Measurements from ENCODE around the gene CHRND. TPM values are rescaled to one million over a fixed set of nuclear protein-coding genes. Genes with fewer than 3 reads are reported as not detected.

Gene CHRND
- total and polyA plus RNA-seq, 2 donors (not counting 1 experiment from before 2014, with no cell fraction given), result not detected

GRCh38 chr2:232505856-232506255, 20.1 kb upstream of the CHRND start:
- Mint-ChIP-seq H3K27me3 (peaks cover 30% of the 10 kb centered on the region), H3K4me3 (no peak overlapping the region), H3K9me3 (ENCODE audit: insufficient read depth) (no peaks in the 10 kb centered on the region), H3K4me1 (peaks cover 14% of the 10 kb centered on the region), H3K27ac (no peak overlapping the region)
- intact Hi-C loops (cut with micrococcal nuclease), result no loop called here
- peaks cover 3 to 11% of the 10 kb centered on the region in 2 donors for H3K4me1 ChIP-seq (ENCODE audit: control insufficient read depth in 2 of 2, insufficient read depth in 2 of 2, low read length in 2 of 2)
- H3K4me2 ChIP-seq (replicated peaks; ENCODE audit: low read depth, low read length, poor library complexity, severe bottlenecking), result no peak overlapping the region
- CTCF ChIA-PET, result no interaction called here
- no peak for ATAC-seq (ENCODE audit: low read depth)
- no peak overlapping the region for H3K4me3 ChIP-seq (ENCODE audit: control extremely low read depth in 1 of 5, extremely low read depth in 1 of 5, insufficient read depth in 1 of 5, low read depth in 2 of 5, low read length in 4 of 5)
- 53% methylated on average over 10 of the region's 10 CpGs for WGBS (ENCODE audit: insufficient coverage)
- H3K79me2 ChIP-seq (ENCODE audit: control insufficient read depth, insufficient read depth, low read length), result no peaks in the 10 kb centered on the region
- POLR2A ChIA-PET, result no interaction called here
- H3K27me3 ChIP-seq (replicated peaks in 1 of 4; ENCODE audit: control extremely low read depth in 1 of 4, control insufficient read depth in 3 of 4, insufficient read depth in 4 of 4, low read length in 3 of 4), result peaks cover 0 to 39% (median 7%) of the 10 kb centered on the region in 4 experiments
- H3K27ac ChIP-seq (ENCODE audit: low read length in 2 of 2), result no peak overlapping the region
- no peak overlapping the region for H3K9ac ChIP-seq (ENCODE audit: low read length)
- H4K20me1 ChIP-seq (ENCODE audit: control insufficient read depth, insufficient read depth, low read length, poor library complexity, severe bottlenecking), result no peaks in the 10 kb centered on the region
- no peak for DNase-seq
- no peaks in the 10 kb centered on the region for H3K36me3 ChIP-seq (replicated peaks in 1 of 2; ENCODE audit: control extremely low read depth in 1 of 2, control insufficient read depth in 1 of 2, extremely low read depth in 1 of 2, insufficient read depth in 2 of 2, low read length in 1 of 2)
- TF ChIP-seq EZH2 (IDR thresholded peaks at IDR 0.05; ENCODE audit: borderline replicate concordance, insufficient read depth, low read depth, low read length, poor library complexity, severe bottlenecking), result no peak
- TF ChIP-seq CTCF (IDR thresholded peaks at IDR 0.05), result no peak
- H3K9me3 ChIP-seq (ENCODE audit: control extremely low read depth in 1 of 3, control insufficient read depth in 2 of 3, insufficient read depth in 1 of 3, low read length in 2 of 3), result no peaks in the 10 kb centered on the region
- no peak overlapping the region for H2AFZ ChIP-seq (ENCODE audit: insufficient read depth, low read depth, low read length, poor library complexity, severe bottlenecking)

- no peak overlapping the region for H3K4me2 ChIP-seq (replicated peaks; ENCODE audit: low read depth, low read length, poor library complexity, severe bottlenecking)
- no peak overlapping the region for H3K9ac ChIP-seq (ENCODE audit: low read length)
- TF ChIP-seq EZH2 (IDR thresholded peaks at IDR 0.05; ENCODE audit: borderline replicate concordance, insufficient read depth, low read depth, low read length, poor library complexity, severe bottlenecking) (no peak), CTCF (IDR thresholded peaks at IDR 0.05) (no peak)
- no peaks in the 10 kb centered on the region for H3K9me3 ChIP-seq (ENCODE audit: control extremely low read depth in 1 of 3, control insufficient read depth in 2 of 3, insufficient read depth in 1 of 3, low read length in 2 of 3)
- ChIA-PET CTCF (no interaction called here), POLR2A (no interaction called here)
- no peaks in the 10 kb centered on the region for H3K9me3 Mint-ChIP-seq (ENCODE audit: insufficient read depth)
- WGBS (ENCODE audit: insufficient coverage), result 89% methylated on average over 3 of the region's 4 CpGs
- no peaks in the 10 kb centered on the region for H4K20me1 ChIP-seq (ENCODE audit: control insufficient read depth, insufficient read depth, low read length, poor library complexity, severe bottlenecking)
- no peak overlapping the region for H3K4me3 Mint-ChIP-seq
- no peak overlapping the region for H3K27ac ChIP-seq (ENCODE audit: low read length in 2 of 2)
- intact Hi-C loops (cut with micrococcal nuclease), result no loop called here
- no peak overlapping the region for H3K4me3 ChIP-seq (ENCODE audit: control extremely low read depth in 1 of 5, extremely low read depth in 1 of 5, insufficient read depth in 1 of 5, low read depth in 2 of 5, low read length in 4 of 5)
- no peak for DNase-seq
- no peak overlapping the region for H2AFZ ChIP-seq (ENCODE audit: insufficient read depth, low read depth, low read length, poor library complexity, severe bottlenecking)
- H3K27ac Mint-ChIP-seq, result no peak overlapping the region
- peaks cover 0 to 32% (median 7%) of the 10 kb centered on the region in 4 experiments for H3K27me3 ChIP-seq (replicated peaks in 1 of 4; ENCODE audit: control extremely low read depth in 1 of 4, control insufficient read depth in 3 of 4, insufficient read depth in 4 of 4, low read length in 3 of 4)
- H3K4me1 Mint-ChIP-seq, result peaks cover 14% of the 10 kb centered on the region
- peaks cover 3 to 11% of the 10 kb centered on the region in 2 donors for H3K4me1 ChIP-seq (ENCODE audit: control insufficient read depth in 2 of 2, insufficient read depth in 2 of 2, low read length in 2 of 2)
- H3K27me3 Mint-ChIP-seq, result peaks cover 27% of the 10 kb centered on the region
- H3K79me2 ChIP-seq (ENCODE audit: control insufficient read depth, insufficient read depth, low read length), result no peaks in the 10 kb centered on the region
- no peaks in the 10 kb centered on the region for H3K36me3 ChIP-seq (replicated peaks in 1 of 2; ENCODE audit: control extremely low read depth in 1 of 2, control insufficient read depth in 1 of 2, extremely low read depth in 1 of 2, insufficient read depth in 2 of 2, low read length in 1 of 2)
- ATAC-seq (ENCODE audit: low read depth), result no peak
Measured at GRCh38 chr2:232506709-232507108, 19.3 kb upstream of the CHRND start.
